GM10248 (cell line): ENCODE data around the gene SMAD7.

Experiments
- CTCF ChIA-PET: fragments of 300-600 bp; sonication (Branson Sonifier 250); formaldehyde crosslinking; extraction: SDS; loops from one replicate; lab custom pipeline; 2021; ENCODE audit warnings: antibody characterized with exemption; lab: Yijun Ruan, JAX
- POLR2A ChIA-PET: fragments of 350-650 bp; sonication (Branson Sonifier 250); formaldehyde crosslinking; extraction: SDS; loops from one replicate; lab custom pipeline; 2020; ENCODE audit warnings: antibody characterized with exemption; lab: Yijun Ruan, JAX
- DNase-seq: peaks from one replicate; pipeline ENCODE4 v3.0.0; 2012; ENCODE audit errors: extremely low spot score
- CTCF ChIP-seq: IDR thresholded peaks from 2 replicates; pipeline ENCODE4 v1.5.1; 2012; ENCODE audit warnings: mild to moderate bottlenecking, low read depth; ENCODE audit errors: extremely low read depth, missing control alignments, control extremely low read depth

The SMAD7 gene

GRCh38 chr18:48940854-48941611 is 9.7 kb downstream of the SMAD7 start:
- no peak for DNase-seq
- ChIA-PET POLR2A (no interaction called here), CTCF (interaction anchor here (1.0 to 1.3 kb wide), 2 partner anchors 106 to 163 kb away, joined by 3 read pairs; no protein-coding TSS in a partner anchor)
- TF ChIP-seq CTCF: no peak

- TF ChIP-seq CTCF: no peak
- DNase-seq: no peak
- ChIA-PET POLR2A (no interaction called here), CTCF (interaction anchor here (1.9 kb wide), 1 partner anchor 162 kb away, joined by 5 read pairs; no protein-coding TSS in a partner anchor)
Measured at GRCh38 chr18:48939205-48940097, 11.3 kb downstream of the SMAD7 start.

DNA sequence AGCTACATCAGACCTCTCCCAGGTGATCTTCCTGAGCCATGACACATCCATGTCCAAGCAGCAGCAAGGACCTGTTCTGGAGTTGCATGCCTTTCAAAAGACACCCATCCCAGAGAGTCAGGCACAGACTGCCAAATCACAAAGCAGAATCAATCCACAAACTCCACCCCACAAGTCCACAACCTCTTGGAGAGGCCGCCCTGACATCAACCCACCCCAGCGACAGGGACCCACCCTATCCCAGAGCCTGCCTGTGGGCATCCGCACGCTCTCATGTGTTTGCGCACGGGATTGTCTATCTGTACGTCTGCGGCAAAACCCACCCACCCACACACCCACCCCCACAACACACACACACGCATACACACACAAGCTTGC is 11.9 kb downstream of the SMAD7 start:
- ChIA-PET CTCF (interaction anchor here (1.9 kb wide), 1 partner anchor 162 kb away, joined by 5 read pairs; no protein-coding TSS in a partner anchor), POLR2A (no interaction called here)
- no peak for TF ChIP-seq CTCF
- DNase-seq: no peak

GRCh38 chr18:48937869-48938750 is 12.7 kb downstream of the SMAD7 start:
- ChIA-PET POLR2A (interaction anchor here (0.5 kb wide), 1 partner anchor 14 kb away, joined by 5 read pairs; no protein-coding TSS in a partner anchor), CTCF (interaction anchor here (0.8 to 1.9 kb wide), 8 partner anchors 8 to 161 kb away, joined by 3 to 5 read pairs (median 3); no protein-coding TSS in a partner anchor)
- no peak for TF ChIP-seq CTCF

DNA sequence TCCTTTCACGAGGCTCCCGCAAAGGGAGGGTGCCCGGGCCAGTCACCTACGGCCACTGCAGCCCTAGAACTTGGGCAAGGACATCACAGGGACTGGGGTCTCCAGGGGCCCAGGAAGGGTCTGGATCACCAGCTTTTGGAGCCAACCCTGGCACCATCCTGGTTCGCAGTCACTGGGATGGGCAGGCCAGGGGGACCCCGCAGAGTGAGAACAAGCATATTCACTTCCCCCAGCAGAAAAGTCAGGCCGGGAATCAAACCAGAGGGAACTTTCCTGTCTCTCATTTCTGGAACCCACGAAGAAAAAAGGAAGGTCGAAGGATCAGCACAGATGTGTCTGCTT is 15.4 kb downstream of the SMAD7 start:
- TF ChIP-seq CTCF: no peak
- ChIA-PET CTCF (no interaction called here), POLR2A (no interaction called here)

More at GRCh38 chr18:48937869-48938750, 12.7 kb downstream of the SMAD7 start:
- no peak for DNase-seq

More for the DNA sequence above, 15.4 kb downstream of the SMAD7 start:
- no peak for DNase-seq
